Measurements from ENCODE around the gene STK24.

STK24 gene

GRCh38 chr13:98532254-98532653 is 44.7 kb downstream of the STK24 start:
- no peaks in the 10 kb centered on the region for H3F3A ChIP-seq (ENCODE audit: control insufficient read depth, insufficient read depth)
- H3K27ac ChIP-seq (ENCODE audit: low read depth, low read length), result no peak overlapping the region
- peaks cover 99% of the 10 kb centered on the region for H3K79me2 ChIP-seq (ENCODE audit: control insufficient read depth, low read length)
- H3K4me1 ChIP-seq (ENCODE audit: control insufficient read depth, low read length), result no peaks in the 10 kb centered on the region
- H3K4me2 ChIP-seq (ENCODE audit: low read length), result no peak overlapping the region
- H3K27me3 ChIP-seq (ENCODE audit: control insufficient read depth, low read length), result no peaks in the 10 kb centered on the region
- TF ChIP-seq CTCF (IDR thresholded peaks at IDR 0.05; ENCODE audit: low read depth, low read length, poor library complexity, severe bottlenecking) (no peak), EZH2phosphoT487 (IDR thresholded peaks at IDR 0.05; ENCODE audit: borderline replicate concordance, low read length) (no peak)
- H3K4me3 ChIP-seq (ENCODE audit: low read length), result no peak overlapping the region
- H3K9me3 ChIP-seq (ENCODE audit: control insufficient read depth, insufficient read depth, low read length), result no peaks in the 10 kb centered on the region
- peaks cover 29% of the 10 kb centered on the region for H4K20me1 ChIP-seq (ENCODE audit: control insufficient read depth, insufficient read depth, low read depth, low read length)
- H3K36me3 ChIP-seq (ENCODE audit: control insufficient read depth, low read length), result no peaks in the 10 kb centered on the region; the same call in 1 of the 2 replicates
- H3K9me2 ChIP-seq (replicated peaks; ENCODE audit: control insufficient read depth, low read length), result no peaks in the 10 kb centered on the region

- peaks cover 44% of the 10 kb centered on the region for H4K20me1 ChIP-seq (ENCODE audit: control insufficient read depth, insufficient read depth, low read depth, low read length)
- no peaks in the 10 kb centered on the region for H3K9me2 ChIP-seq (replicated peaks; ENCODE audit: control insufficient read depth, low read length)
- no peaks in the 10 kb centered on the region for H3K27me3 ChIP-seq (ENCODE audit: control insufficient read depth, low read length)
- no peaks in the 10 kb centered on the region for H3F3A ChIP-seq (ENCODE audit: control insufficient read depth, insufficient read depth)
- H3K4me2 ChIP-seq (ENCODE audit: low read length), result no peak overlapping the region
- peaks cover 99% of the 10 kb centered on the region for H3K79me2 ChIP-seq (ENCODE audit: control insufficient read depth, low read length)
- H3K9me3 ChIP-seq (ENCODE audit: control insufficient read depth, insufficient read depth, low read length), result no peaks in the 10 kb centered on the region
- H3K4me1 ChIP-seq (ENCODE audit: control insufficient read depth, low read length), result peaks cover 2% of the 10 kb centered on the region; the same call in 1 of the 2 replicates
- H3K27ac ChIP-seq (ENCODE audit: low read depth, low read length), result no peak overlapping the region
- TF ChIP-seq EZH2phosphoT487 (IDR thresholded peaks at IDR 0.05; ENCODE audit: borderline replicate concordance, low read length), result no peak
- no peak for TF ChIP-seq CTCF (IDR thresholded peaks at IDR 0.05; ENCODE audit: low read depth, low read length, poor library complexity, severe bottlenecking)
- no peak overlapping the region for H3K4me3 ChIP-seq (ENCODE audit: low read length)
- no peaks in the 10 kb centered on the region for H3K36me3 ChIP-seq (ENCODE audit: control insufficient read depth, low read length)
These were observed 46.7 kb downstream of the STK24 start for GRCh38 chr13:98530217-98530616.

- H3K4me3 ChIP-seq (ENCODE audit: low read length), result no peak overlapping the region
- peaks cover 3% of the 10 kb centered on the region; the same call in 1 of the 2 replicates for H3K4me1 ChIP-seq (ENCODE audit: control insufficient read depth, low read length)
- H3K27ac ChIP-seq (ENCODE audit: low read depth, low read length), result no peak overlapping the region
- H3K9me2 ChIP-seq (replicated peaks; ENCODE audit: control insufficient read depth, low read length), result no peaks in the 10 kb centered on the region
- H3K9me3 ChIP-seq (ENCODE audit: control insufficient read depth, insufficient read depth, low read length), result no peaks in the 10 kb centered on the region
- H3K4me2 ChIP-seq (ENCODE audit: low read length), result no peak overlapping the region
- H3K27me3 ChIP-seq (ENCODE audit: control insufficient read depth, low read length), result no peaks in the 10 kb centered on the region
- H3F3A ChIP-seq (ENCODE audit: control insufficient read depth, insufficient read depth), result no peaks in the 10 kb centered on the region
- H3K36me3 ChIP-seq (ENCODE audit: control insufficient read depth, low read length), result no peaks in the 10 kb centered on the region
- H3K79me2 ChIP-seq (ENCODE audit: control insufficient read depth, low read length), result peaks cover 100% of the 10 kb centered on the region
- TF ChIP-seq EZH2phosphoT487 (IDR thresholded peaks at IDR 0.05; ENCODE audit: borderline replicate concordance, low read length) (no peak), CTCF (IDR thresholded peaks at IDR 0.05; ENCODE audit: low read depth, low read length, poor library complexity, severe bottlenecking) (no peak)
- H4K20me1 ChIP-seq (ENCODE audit: control insufficient read depth, insufficient read depth, low read depth, low read length), result peaks cover 37% of the 10 kb centered on the region
These were observed 47.7 kb downstream of the STK24 start for GRCh38 chr13:98529171-98529570.
